Activated CD4-positive, alpha-beta T cell treated with anti-CD3 and anti-CD28 coated beads, Interleukin-2, amount 50 U/mL, for 16 hours (primary cell): Measurements from ENCODE around the gene TNS3.
A peak's percentile ranks its signal among the peaks of the same experiment; 100 is the strongest.

Experiments
- DNase-seq: peaks from one replicate; pipeline ENCODE4 v3.0.0-alpha.2; 2020

Gene TNS3

DNA sequence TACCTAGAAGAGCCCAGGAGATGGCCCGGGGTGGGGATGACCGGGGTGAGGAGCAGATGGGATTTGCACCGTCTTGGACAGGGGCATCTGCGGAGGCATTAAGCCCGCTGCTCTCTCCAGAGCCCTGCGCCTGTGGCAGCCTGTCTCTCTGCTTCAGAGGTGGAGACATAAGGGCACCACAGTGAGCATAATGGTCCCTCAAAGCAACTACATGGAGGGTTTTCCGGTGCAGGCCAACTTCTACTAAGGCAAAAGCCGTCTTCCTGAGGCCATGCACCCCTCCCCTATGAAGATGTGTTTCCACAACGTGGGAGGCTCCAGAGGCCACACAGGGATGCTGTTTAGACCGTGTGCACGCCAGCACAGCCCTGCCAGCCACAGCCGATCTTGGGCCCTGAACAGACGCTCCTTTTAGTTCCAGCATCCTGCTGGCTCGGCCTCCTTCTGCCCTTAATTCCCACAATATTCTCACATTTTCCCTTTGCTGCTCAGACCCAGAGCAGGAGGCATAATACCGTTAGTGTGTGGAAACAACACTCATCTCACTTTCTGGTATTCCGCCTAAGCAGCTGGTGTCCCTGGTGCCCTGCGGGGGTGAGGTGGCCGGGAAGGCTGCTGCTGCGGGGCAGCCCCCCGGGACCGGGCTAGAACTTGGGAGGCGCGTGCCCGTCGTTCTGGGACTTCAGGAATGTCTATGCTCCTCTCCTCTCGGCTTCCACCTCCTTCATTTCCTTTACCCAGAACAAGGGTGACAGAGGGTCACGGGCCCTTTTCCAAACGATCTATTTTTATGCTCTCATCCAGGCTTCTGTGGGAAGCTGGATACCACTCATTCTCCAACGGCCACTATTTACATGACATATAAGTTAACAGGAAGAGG is 266.9 kb downstream of the TNS3 start:
- no peak for DNase-seq

GRCh38 chr7:47314248-47314647 is 267.7 kb downstream of the TNS3 start:
- DNase-seq: peak; percentile 14

DNA sequence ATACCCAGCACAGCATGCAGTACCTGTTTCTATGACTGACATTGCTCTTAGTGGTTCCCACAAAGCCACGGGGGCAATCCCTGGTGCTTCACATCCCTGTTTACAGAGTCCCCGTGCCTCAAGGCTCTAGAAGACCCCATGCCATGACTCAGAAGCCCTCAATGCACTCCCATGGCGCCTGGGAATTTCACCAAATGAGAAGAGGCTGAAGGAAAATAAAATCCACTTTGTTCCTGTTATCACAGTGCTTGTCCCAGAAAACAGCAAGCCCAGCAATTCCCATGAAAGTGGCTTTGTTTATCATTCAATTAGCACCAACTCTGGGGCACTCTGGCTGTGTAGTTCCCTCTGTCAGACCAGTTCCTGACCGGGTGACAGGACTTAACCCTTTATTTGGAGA is 268.3 kb downstream of the TNS3 start:
- DNase-seq: no peak

DNA sequence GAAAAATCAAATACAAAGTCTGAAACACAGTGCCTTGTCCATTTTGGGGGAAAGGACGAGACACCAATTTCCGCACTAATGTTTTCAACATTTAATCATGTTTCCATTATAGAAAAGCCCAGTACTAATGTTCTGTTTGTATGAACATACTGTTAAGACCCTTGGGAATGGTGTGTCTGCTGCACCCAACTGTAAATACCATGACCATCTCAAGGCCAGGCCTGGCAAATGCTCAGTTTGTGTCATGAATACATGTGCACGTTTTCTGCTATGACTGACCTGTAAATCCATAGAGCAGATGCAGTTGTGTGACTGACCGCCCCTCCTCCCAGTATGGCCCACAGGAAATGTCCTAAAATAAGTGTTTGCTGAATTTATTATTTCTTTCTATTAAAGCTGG is 270.0 kb downstream of the TNS3 start:
- DNase-seq: no peak

GRCh38 chr7:47310020-47310419 is 271.9 kb downstream of the TNS3 start:
- DNase-seq: no peak

DNA sequence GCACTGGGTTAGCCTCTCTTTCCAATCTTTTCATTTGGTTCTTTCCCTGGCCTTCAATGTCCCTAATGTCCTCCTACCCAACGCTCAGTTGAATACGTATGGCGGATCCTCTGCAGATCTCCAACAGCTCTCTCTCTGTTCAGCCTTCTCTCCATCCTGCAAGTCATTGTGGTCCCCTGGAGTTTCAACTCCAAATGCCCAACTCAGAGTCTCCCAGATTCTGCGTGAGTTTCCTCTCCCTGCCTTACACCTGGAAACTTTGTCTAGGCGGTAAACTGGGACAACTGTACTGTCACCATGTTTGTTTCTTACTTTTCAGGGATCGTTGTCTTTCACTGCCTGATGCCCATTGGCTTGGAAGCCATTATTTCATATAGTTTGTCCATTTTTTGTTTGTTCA is 273.1 kb downstream of the TNS3 start:
- no peak for DNase-seq

- no peak for DNase-seq
These were observed 274.6 kb downstream of the TNS3 start for GRCh38 chr7:47307311-47307710.

DNA sequence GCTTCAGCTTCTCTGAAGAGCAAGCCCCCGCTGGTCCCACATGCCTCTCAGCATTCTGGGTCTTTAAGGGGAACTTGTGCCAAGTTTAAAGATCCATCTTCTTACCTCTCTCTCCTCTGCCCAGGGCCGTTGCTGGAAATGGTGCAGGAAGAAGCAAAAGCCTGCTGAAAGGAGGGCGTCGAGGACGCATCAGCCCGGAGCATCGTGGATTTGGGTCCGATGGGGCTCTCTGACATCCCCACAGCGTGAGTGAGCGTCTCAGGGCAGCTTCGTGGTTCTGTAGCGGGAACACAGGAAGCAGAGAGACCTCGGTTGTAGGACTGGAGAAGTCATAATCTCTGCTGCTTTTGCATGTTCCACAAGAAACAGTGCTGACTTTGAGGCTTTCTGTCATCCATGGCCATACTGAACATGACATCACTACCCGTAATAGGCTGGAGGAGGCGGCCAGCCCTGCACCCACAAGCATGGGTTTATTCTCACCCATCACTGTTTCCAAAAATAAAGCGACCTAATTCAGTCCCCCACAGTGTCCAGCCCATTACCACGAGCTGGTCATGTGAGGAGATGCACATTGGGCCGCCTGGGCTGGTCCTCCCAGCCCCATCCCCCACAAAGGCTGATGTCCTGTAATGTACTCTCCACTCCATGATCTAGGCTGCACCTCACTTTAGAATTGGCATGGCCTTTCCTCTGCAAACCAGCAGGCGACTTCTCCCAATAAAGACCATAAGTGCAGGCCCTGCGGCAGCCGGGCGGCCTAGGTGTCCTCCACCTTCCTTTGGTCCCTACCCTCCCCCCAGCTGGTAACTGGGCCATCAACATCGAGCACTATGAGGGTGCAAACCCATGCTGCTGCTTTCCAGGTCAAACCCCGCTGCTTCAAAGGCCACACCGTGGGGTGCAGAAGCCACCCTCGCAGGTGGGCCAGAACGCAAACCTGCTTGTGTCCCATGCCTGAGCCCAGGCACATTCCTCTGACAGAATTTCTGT is 276.9 kb downstream of the TNS3 start:
- DNase-seq: no peak

DNA sequence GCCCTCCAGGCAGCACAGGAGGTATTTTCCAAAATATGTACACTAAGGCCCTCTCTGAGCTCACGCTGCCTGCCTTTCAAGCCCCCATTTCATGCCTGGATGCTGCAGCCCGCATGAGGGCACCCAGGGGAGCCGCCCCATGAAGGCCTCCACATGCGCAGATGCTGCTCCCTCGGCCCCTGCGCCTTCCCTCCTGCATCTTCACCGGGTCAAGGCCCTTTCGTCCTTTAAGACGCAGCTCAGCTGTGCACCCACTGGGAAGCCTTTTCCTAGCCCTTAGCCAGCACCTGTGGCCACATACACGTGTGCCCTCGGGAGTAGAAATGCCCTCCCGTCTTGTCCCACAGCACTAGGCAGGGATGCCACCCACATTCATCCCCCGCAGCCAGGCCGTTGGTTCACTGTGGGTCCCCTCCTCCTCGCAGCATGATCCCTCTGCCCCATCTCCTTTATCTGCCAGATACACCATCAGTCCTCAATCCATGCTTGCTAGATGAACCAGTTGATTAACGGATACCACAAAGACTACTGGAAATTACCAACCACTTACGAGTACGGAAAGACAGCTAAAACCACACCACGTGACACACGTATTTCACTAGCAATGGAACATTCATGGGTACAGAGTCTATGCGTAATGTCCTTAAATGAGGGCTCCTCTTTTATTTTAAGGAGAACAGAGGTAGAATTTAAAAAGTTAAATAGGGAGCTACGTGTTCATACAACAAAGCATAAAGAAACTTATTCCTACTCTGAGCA is 278.0 kb downstream of the TNS3 start:
- peak; percentile 2 for DNase-seq

DNA sequence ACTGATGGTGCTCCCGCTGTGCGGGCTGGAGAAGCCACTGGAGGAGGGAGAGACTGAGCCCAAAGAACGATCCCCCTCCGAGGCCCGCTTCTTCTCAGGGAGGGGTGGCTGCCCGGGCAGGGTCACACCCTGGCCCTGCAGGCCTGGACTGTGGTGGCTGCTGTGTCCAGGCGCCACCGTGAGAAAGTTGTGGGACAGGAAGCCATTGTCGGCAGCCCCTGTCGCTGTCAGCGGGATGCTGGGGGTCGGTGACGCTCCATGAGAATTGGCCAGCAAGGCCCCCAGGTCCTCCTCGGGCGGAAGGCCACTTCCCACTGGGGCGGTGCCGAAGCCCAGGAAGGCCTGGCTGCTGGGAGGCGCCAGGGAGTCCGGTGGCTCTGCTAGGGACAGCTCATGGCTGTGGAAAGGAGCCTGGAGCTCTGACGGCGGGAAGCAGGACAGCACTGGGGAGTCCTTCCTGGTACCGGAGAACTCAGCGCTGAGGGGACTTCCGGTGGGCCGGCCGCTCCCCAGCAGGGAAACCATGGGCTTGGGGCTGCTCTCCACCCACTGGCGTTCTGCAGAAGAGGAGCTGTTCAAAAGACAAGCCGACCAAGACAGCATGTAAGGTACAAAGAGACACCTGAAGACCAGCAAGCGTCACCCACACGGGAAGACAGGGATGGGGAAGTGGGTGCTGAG is 278.8 kb downstream of the TNS3 start:
- DNase-seq: no peak

DNA sequence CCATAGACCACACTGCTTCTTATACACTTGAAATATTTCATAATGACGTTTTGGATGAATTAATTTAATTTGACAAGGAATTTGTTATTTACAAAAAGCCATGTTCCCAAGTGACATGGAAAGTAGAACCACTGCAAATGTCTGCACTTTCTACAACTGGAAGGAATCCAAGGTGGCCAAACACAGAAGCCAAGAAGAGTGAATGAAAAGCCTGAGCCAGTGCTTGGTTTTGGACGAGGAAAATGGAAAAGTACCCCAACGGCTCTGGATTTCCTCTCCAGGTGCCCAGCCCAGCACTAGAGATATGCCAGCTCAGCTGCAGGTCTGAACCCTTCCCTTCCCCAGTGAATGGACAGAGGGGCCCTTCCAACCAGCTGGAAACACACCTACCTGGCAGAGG is 279.4 kb downstream of the TNS3 start:
- DNase-seq: no peak

DNA sequence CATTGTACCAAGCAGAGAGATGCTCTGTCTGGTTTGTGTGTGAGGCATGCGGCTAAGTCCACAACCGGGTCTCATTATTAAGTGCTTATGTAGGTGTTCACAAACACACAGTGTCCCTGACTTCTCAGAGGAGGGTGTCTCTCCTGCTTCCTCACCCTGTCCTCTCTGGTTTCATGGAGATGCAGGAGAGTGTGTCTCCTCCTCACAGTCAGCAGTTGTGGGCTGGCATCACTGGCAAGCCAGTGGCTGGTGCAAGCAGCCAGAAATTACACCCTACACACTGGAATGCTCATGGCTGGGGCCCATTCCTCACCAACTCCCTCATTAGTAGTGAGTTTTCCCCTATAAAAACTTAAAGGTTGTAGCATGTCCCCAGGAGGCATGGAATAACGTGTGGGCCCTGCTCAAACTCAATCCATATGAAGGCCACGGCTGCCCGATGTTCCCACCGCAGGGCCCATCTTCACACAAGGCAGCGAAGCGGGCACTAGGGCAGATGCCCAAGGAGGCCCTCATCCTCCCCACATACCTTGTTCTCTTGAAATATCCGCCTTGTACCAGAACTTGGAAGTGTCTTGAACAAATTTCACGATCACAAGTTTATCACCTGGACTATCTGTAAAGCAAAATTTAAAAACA is 280.1 kb downstream of the TNS3 start:
- DNase-seq: no peak

- no peak for DNase-seq
These were observed 280.8 kb downstream of the TNS3 start for GRCh38 chr7:47301105-47301477.

DNA sequence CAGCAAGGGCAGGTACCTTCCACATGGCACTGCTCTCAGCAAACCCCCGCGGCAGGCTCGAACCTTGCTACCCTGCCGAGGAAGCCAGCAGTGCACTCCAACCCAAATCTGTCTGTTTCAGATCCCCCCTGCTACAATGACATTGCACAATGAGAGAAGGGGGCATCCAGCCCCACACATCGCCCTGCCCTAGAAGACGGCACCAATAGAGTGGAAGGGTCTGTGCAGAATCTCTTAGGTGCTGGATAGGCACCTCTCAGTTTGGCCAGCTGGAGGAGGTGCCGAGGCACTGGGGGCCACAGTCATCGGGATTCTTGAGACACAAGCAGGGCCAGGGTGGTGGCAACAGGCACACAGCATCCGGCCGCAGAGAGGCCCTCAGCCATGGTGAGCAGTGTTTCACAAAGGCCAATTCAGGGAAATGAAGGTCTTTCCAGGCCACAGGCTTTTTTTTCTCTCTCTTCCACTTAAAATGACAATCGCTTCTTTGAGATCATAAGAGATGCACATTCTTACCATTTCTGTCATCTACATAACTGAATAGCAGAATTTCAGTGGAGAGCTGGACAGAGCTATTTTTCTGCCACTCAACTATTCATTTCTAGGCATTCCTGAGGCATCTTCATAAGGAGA is 281.3 kb downstream of the TNS3 start:
- DNase-seq: no peak

GRCh38 chr7:47299496-47299895 is 282.4 kb downstream of the TNS3 start:
- DNase-seq: no peak

DNA sequence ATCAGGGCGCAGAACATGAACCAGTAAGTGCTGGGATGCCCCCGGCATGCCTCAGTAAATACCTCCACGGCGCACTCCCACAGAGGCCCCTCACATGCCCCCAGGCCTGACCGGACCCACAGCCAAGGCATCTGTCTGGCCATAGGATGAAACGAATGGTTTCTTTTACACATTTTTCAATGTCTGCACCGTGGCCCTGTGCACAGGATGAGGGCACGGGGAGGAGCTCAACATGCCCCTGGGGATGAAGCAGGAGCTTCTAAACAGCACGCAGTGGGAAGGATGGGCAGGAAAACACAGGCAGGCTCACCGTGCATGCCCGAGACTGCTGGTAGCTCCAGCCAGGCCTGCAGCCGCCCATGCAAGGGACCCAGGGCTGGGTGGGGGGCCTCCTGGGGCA is 283.3 kb downstream of the TNS3 start:
- DNase-seq: no peak

DNA sequence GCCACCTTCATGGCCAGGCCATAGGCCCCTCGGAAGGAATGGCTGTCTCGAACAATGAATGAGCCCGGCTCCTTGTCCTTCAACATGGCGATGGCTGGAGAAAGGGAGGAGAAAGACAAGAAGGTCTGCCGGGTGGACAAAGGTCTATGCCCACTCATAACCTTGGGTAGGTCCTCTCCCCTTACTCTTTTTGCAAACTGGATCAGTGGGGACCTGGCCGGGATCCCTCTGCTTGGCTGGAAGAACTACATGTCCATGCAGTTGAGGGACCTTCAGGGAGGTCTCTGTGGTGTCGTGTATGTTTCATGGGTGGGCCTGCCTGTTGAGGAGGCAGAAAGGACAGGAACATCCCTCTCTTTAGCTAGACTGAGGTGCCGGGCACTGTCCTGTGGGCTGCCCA is 284.8 kb downstream of the TNS3 start:
- DNase-seq: no peak

GRCh38 chr7:47295606-47296005 is 286.3 kb downstream of the TNS3 start:
- no peak for DNase-seq

DNA sequence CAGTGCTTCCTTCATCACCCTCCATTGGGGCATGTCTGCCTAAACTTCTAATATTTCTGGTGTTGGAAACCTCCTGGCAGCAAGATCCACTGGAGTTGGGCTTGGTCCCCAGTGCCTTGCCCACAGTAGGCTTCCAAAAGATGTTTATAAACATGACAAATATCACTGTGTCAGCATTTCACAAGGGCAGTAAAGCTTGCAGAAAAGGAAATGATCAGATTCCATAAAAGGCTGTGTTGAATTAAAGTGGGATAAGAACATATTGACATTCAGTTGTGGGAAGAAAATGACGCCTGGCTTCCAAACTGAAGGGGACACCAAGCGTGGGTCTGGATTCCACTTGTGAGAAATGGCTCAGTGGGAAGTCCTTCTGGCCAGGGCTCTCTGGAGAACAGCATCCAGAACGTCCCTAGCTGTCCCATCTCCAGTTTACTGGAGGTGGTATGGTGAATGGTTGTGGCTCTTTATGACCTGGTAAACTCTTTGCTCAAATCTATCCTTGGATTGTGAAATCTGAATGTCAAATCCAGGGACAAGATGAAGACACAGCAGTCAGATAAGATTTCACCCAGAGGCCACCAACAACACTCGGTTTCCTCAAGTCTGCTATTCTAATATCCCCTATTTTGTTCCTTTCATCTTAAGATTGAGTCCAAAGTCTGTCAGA is 287.2 kb downstream of the TNS3 start:
- no peak for DNase-seq

GRCh38 chr7:47293884-47294555 is 287.9 kb downstream of the TNS3 start:
- DNase-seq: no peak
